ENCODE data around the gene TLE5. TPM values are rescaled to one million over a fixed set of nuclear protein-coding genes. Genes with fewer than 3 reads are reported as not detected.

TLE5 gene
- total and polyA plus RNA-seq, 2 experiments from 2014 or later, result 130 to 154 TPM

GRCh38 chr19:3013263-3013725, 49.0 kb downstream of the TLE5 start:
- H4K20me1 ChIP-seq (replicated peaks; ENCODE audit: insufficient read depth), result no peaks in the 10 kb centered on the region
- 0 out of 2 replicates have a peak overlapping the region, but pooled peaks have one; percentile 32 for H3K27ac ChIP-seq (ENCODE audit: low read depth)

More at GRCh38 chr19:3013263-3013725, 49.0 kb downstream of the TLE5 start:
- H3K4me2 ChIP-seq, result no peak overlapping the region
- no peaks in the 10 kb centered on the region for H3K36me3 ChIP-seq (ENCODE audit: insufficient read depth)
- no peaks in the 10 kb centered on the region for H3K27me3 ChIP-seq (ENCODE audit: insufficient read depth)
- H3K27ac Mint-ChIP-seq, result no peak overlapping the region
- peaks cover 4% of the 10 kb centered on the region; the same call in 2 of the 3 replicates for H3K4me1 Mint-ChIP-seq
- DNase-seq (ENCODE audit: low spot score) (no peak), ATAC-seq (peak; percentile 43; the same call in 2 of the 3 replicates)
- no peak for TF ChIP-seq ZNF462 (CRISPR knock-in tag; IDR thresholded peaks at IDR 0.05)
- TF ChIP-seq NANOG (IDR thresholded peaks at IDR 0.05; ENCODE audit: borderline replicate concordance), result no peak
- no peak for TF ChIP-seq CTCF (conservative IDR thresholded peaks at IDR 0.05; ENCODE audit: low read depth in 2 of 2)
- TF ChIP-seq STAT1 (IDR thresholded peaks at IDR 0.05; ENCODE audit: unreplicated experiment), result no peak
- no peak for TF ChIP-seq CREB1 (CRISPR knock-in tag; IDR thresholded peaks at IDR 0.05; ENCODE audit: low read depth)
- no peak for TF ChIP-seq EZH2phosphoT487 (IDR thresholded peaks at IDR 0.05; ENCODE audit: unreplicated experiment)
- TF ChIP-seq ZNF114 (CRISPR knock-in tag; IDR thresholded peaks at IDR 0.05), result no peak
- no peak for TF ChIP-seq POLR2AphosphoS5 (IDR thresholded peaks at IDR 0.05; ENCODE audit: low read depth)
- TF ChIP-seq EZH2 (IDR thresholded peaks at IDR 0.05; ENCODE audit: low read depth, unreplicated experiment), result no peak
- no peak for TF ChIP-seq ETS1 (IDR thresholded peaks at IDR 0.05)
- TF ChIP-seq ZNF331 (CRISPR knock-in tag; IDR thresholded peaks at IDR 0.05; ENCODE audit: low read depth), result no peak
- TF ChIP-seq REST (IDR thresholded peaks at IDR 0.05; ENCODE audit: unreplicated experiment), result no peak
- no peaks in the 10 kb centered on the region for H3K9me2 ChIP-seq (ENCODE audit: insufficient read depth)
- no peak overlapping the region for H2AFZ ChIP-seq
- H3K36me3 Mint-ChIP-seq (ENCODE audit: low read depth), result no peaks in the 10 kb centered on the region; the same call in 2 of the 3 replicates
- no peaks in the 10 kb centered on the region for H3F3A ChIP-seq (replicated peaks; ENCODE audit: low read depth)
- no peaks in the 10 kb centered on the region for H3K4me1 ChIP-seq (ENCODE audit: insufficient read depth)
- H3K4me3 ChIP-seq, result no peak overlapping the region
- H3K9me3 Mint-ChIP-seq, result no peaks in the 10 kb centered on the region
- H3K4me3 Mint-ChIP-seq, result no peak overlapping the region
- no peaks in the 10 kb centered on the region for H3K79me2 ChIP-seq (replicated peaks; ENCODE audit: insufficient read depth)
- H3K27me3 Mint-ChIP-seq (ENCODE audit: insufficient read depth, low read depth, poor library complexity), result peaks cover 18% of the 10 kb centered on the region

All from GM23338 (cell line).